Measurements from ENCODE around the gene MRPL43. TPM values are rescaled to one million over a fixed set of nuclear protein-coding genes. Genes with fewer than 3 reads are reported as not detected.

Gene MRPL43
- total RNA-seq, 4 donors from 2014 or later: 54.2 to 89.1 (median 62.7) TPM

- Histone ChIP-seq H3K36me3 (no peaks in the 10 kb centered on the region), H3K4me3 (no peak overlapping the region), H3K4me1 (peaks cover 29% of the 10 kb centered on the region), H3K27me3 (no peaks in the 10 kb centered on the region), H3K9me3 (no peaks in the 10 kb centered on the region), H3K27ac (no peak overlapping the region)
- no peak for TF ChIP-seq POLR2A (IDR thresholded peaks at IDR 0.05)
- no peak for TF ChIP-seq CTCF (IDR thresholded peaks at IDR 0.05)
- no peak for TF ChIP-seq POLR2AphosphoS5 (IDR thresholded peaks at IDR 0.05)
- TF ChIP-seq EP300 (IDR thresholded peaks at IDR 0.05): no peak
- DNase-seq (ENCODE audit: low spot score in 2 of 2): no peak
- WGBS: 62% methylated on average over 7 of the region's 7 CpGs
Observed at GRCh38 chr10:101028446-101029337, 41.4 kb upstream of the MRPL43 start.

GRCh38 chr10:101027106-101027720 is 39.9 kb upstream of the MRPL43 start:
- 82% methylated on average over 10 of the region's 10 CpGs for WGBS
- TF ChIP-seq POLR2AphosphoS5 (IDR thresholded peaks at IDR 0.05) (no peak), EP300 (IDR thresholded peaks at IDR 0.05) (no peak), CTCF (IDR thresholded peaks at IDR 0.05) (no peak), POLR2A (IDR thresholded peaks at IDR 0.05) (no peak)

GRCh38 chr10:101022967-101023705 is 35.8 kb upstream of the MRPL43 start:
- Histone ChIP-seq H3K4me1 (peaks cover 9% of the 10 kb centered on the region), H3K36me3 (no peaks in the 10 kb centered on the region), H3K4me3 (no peak overlapping the region), H3K27me3 (peaks cover 4% of the 10 kb centered on the region), H3K9me3 (no peaks in the 10 kb centered on the region), H3K27ac (no peak overlapping the region)
- no peak for TF ChIP-seq POLR2AphosphoS5 (IDR thresholded peaks at IDR 0.05)
- no peak for TF ChIP-seq EP300 (IDR thresholded peaks at IDR 0.05)
- TF ChIP-seq POLR2A (IDR thresholded peaks at IDR 0.05): no peak
- no peak for TF ChIP-seq CTCF (IDR thresholded peaks at IDR 0.05)
- 90% methylated on average over 10 of the region's 15 CpGs for WGBS
- DNase-seq (ENCODE audit: low spot score in 2 of 2): no peak

More at GRCh38 chr10:101027106-101027720, 39.9 kb upstream of the MRPL43 start:
- no peak overlapping the region for H3K27ac ChIP-seq
- peaks cover 16% of the 10 kb centered on the region for H3K4me1 ChIP-seq
- no peaks in the 10 kb centered on the region for H3K36me3 ChIP-seq
- H3K27me3 ChIP-seq: no peaks in the 10 kb centered on the region
- no peak overlapping the region for H3K4me3 ChIP-seq
- no peaks in the 10 kb centered on the region for H3K9me3 ChIP-seq
- DNase-seq (ENCODE audit: low spot score in 2 of 2): no peak

GRCh38 chr10:101021692-101022251 is 34.5 kb upstream of the MRPL43 start:
- Histone ChIP-seq H3K27ac (no peak overlapping the region), H3K9me3 (no peaks in the 10 kb centered on the region), H3K36me3 (no peaks in the 10 kb centered on the region), H3K27me3 (peaks cover 4% of the 10 kb centered on the region), H3K4me3 (no peak overlapping the region), H3K4me1 (peaks cover 9% of the 10 kb centered on the region)
- WGBS: 89% methylated on average over 9 of the region's 11 CpGs
- TF ChIP-seq POLR2A (IDR thresholded peaks at IDR 0.05) (no peak), CTCF (IDR thresholded peaks at IDR 0.05) (no peak), POLR2AphosphoS5 (IDR thresholded peaks at IDR 0.05) (no peak), EP300 (IDR thresholded peaks at IDR 0.05) (no peak)
- no peak for DNase-seq (ENCODE audit: low spot score in 2 of 2)

All from suprapubic skin (tissue), 4 donors.